Activated CD4-positive, alpha-beta T cell treated with anti-CD3 and anti-CD28 coated beads for 1 hour (primary cell): ENCODE measurements around the gene ZNF318.
"Not testable (repeated sequence)": the region's sequence is repeated elsewhere in the genome, so short reads cannot be mapped to it uniquely, and the experiment has no call there.

ENCODE experiments used
- DNase-seq: peaks from one replicate; pipeline ENCODE4 v3.0.0-alpha.2; 2020

Gene ZNF318

DNA sequence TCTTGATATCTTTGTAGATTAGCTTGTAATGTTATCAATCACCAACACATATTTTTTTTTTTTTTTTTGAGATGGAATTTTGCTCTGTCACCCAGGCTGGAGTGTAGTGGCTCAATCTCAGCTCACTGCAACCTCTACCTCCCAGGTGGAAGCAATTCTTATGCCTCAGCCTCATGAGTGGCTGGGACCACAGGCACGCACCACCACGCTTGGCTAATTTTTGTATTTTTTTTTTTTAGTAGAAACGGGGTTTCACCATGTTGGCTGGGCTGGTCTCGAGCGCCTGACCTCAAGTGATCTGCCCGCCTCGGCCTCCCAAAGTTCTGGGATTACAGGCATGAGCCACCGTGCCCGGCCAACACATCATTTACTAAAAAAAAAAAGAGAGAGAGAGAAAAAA is 11.4 kb upstream of the ZNF318 start:
- DNase-seq = not testable (repeated sequence)

DNA sequence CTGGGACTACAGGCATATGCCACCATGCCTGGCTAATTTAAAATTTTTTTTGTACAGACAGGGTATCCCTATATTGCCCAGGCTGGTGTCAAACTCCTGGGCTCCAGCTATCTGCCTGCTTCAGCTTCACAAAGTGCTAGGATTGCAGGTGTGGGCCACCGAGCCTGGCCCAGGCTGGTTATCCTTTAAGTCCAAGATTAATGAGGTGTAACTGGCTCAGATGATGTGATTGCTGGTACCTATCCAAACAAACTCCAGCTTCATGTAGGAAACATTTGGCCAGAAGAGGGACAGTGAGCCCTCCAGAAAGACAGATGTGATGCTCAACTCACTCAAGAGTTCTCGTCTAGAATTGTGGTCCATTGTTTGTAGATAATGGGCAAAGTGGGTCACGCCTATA is 9.2 kb upstream of the ZNF318 start:
- DNase-seq = no peak

- DNase-seq = no peak
Measured at GRCh38 chr6:43377710-43378229, 8.3 kb upstream of the ZNF318 start.

GRCh38 chr6:43376551-43376981 is 7.1 kb upstream of the ZNF318 start:
- DNase-seq = no peak

DNA sequence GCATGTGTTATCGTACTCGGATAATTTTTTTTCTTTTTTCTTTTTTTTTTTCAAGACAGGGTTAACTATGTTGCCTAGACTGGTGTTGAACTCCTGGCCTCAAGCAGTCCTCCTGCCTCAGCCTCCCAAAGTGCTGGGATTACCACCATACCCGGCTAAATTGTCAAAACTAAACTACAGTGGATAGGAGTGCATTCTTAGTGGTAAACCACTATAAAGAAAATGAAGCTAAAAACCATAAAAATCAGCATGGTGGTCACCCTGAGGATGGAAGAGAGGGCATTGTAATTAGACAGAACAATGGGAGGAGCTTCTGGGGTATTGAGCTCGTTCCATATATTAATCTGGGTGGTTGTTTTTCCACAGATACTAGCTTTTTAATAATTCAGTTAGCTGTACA is 6.2 kb upstream of the ZNF318 start:
- no peak for DNase-seq

GRCh38 chr6:43373252-43373875 is 3.9 kb upstream of the ZNF318 start:
- no peak for DNase-seq

- not testable (repeated sequence) for DNase-seq
Measured at GRCh38 chr6:43370003-43370580, 645 bp upstream of the ZNF318 start.

DNA sequence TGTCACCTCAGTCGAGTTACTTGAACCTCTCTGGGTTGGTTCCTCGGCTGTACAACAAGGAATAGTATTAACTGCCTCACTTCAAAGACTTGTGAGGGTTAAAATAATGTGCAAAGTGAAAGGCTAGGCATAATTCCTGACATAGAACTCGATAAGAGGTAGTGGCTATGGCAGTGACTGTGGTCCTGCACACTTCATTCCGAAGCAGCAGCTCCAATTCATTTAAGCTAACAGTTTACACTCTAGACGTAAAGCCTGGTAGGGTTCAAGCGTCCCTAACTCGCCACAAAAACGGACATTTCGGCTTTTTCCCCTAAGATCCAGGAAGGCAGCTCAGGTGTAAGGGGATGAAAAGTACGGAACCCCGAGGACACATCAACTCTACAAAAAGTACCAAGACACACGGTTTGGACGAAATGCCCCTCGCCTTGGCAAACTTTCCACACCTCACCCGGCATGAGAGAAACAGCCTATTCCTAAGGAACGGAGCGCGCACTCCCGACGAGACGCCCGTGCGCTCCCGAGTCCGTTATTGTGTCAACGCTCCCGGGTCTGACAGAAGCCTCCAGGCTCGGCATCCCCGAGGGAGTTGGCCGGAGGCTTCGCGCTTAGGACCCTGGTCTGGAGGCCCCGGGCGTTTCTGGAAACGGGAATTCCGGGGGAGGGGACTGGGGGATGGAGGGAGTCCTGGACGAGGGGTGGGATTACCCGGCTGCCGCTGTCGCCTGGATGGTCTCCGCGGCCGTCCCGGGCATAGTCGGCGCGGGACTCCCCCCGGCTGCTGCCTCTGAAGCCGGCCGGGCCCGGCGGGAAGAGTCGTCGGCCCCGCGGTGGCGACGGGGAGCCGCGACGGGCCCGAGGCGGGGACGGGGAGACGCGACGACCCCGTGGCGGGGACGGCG is 937 bp downstream of the ZNF318 start:
- DNase-seq = no peak

DNA sequence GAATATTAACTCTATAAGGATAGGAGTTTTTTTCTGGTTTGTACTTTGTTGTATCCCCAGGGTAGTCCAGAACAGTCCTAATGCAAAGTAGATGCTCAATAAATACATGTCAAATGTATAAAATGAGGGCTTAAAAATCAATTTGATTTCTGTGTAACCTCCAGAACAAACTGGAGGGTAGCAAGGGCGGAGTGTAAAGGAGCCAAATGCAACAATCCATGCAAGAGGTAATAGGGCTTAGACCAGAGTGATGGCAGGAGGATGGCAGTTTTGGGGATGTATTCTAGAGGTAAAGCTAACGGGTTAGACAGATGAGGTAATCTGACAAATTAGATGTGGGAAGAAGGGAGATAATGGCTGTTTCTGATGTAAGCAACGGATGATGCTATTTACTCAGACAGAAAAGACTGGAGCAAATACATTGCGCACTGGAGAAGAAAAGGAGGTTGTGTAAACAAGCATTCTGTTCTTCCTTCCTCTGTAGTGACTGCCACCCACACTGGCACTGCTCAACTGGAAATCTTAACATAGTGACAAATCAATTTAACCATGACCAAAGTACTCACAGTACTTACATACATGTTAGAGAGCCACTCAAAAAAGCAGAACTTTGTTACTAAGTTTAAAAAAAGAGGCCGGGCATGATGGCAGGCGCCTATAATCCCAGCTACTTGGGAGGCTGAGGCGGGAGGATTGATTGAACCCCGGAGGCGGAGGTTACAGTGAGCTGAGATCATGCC is 2.0 kb downstream of the ZNF318 start:
- no peak for DNase-seq

- no peak for DNase-seq
Measured at GRCh38 chr6:43361269-43361668, 8.2 kb downstream of the ZNF318 start.

- no peak for DNase-seq
Measured at GRCh38 chr6:43359831-43360230, 9.6 kb downstream of the ZNF318 start.

GRCh38 chr6:43359381-43359780 is 10.1 kb downstream of the ZNF318 start:
- DNase-seq = no peak

DNA sequence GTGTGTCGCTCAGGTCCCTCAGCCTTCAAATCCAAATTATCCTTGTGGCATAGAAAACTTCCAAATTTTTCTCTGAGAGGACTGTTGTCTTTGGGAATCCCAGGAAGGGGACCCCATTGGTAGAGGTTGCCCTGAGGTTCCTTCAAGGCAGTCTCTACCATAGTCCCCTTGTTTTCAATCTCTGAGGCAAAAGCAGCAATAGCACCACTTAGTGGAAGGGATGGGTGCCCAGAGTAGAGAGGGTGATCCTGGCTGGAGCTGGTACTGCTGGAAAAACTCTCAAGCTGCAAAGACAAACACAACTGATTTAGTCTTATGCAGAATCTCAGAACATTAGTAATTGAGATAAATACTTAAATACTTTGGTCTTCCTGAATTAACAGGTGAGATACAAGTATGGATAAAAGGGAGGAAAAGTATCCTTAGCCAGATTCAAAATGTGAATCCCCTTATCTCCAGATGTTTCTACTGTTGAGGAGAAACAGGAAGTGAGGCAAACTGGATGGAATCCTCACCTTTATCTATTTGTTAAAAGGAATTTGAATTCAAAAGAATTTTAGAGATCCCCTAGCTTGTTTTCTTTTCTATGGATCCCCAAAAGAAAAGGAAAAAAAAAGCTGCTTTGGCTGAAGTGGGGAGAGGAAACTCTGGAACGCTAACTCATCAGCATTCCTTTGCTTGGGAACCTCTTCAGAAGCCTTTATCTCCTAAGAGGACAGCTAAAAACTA is 13.4 kb downstream of the ZNF318 start:
- DNase-seq = no peak

- DNase-seq = not testable (repeated sequence)
Measured at GRCh38 chr6:43351951-43352350, 17.5 kb downstream of the ZNF318 start.

DNA sequence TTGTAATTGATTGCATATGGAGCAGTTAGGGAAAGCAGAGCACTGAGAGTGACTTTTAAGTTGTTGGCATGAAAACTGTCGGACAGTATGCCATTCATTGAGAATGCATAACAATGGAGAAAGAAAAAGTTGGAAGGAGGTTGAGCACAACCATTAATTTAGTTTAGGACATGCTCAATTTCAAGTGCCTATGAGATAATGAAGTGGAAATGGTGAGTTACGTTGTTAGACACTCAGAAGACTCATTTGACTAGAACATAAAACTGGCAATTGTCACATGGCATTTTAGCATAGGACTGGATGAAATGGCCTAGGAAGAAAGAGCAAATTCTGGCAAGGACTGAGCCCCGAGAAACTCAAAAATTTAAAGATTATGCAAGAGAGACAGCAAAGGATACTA is 22.0 kb downstream of the ZNF318 start:
- no peak for DNase-seq

GRCh38 chr6:43347021-43347420 is 22.4 kb downstream of the ZNF318 start:
- no peak for DNase-seq

DNA sequence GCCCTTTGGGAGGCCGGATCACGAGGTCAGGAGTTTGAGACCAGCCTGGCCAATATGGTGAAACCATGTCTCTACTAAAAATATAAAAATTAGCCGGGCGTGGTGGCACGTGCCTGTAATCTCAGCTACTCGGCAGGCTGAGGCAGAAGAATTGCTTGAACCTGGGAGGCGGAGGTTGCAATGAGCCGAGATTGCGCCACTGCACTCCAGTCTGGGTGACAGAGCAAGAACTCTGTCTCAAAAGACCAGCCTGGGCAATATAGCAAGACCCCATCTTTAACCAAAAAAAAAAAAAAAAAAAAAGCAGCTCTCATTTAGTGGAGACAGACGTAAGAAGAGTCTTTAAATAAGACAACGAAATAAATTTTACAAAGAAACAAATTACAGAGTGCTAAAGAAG is 23.2 kb downstream of the ZNF318 start:
- DNase-seq = not testable (repeated sequence)

- no peak for DNase-seq
Measured at GRCh38 chr6:43339168-43339567, 30.3 kb downstream of the ZNF318 start.

- DNase-seq = no peak
Measured at GRCh38 chr6:43338243-43338642, 31.2 kb downstream of the ZNF318 start.

DNA sequence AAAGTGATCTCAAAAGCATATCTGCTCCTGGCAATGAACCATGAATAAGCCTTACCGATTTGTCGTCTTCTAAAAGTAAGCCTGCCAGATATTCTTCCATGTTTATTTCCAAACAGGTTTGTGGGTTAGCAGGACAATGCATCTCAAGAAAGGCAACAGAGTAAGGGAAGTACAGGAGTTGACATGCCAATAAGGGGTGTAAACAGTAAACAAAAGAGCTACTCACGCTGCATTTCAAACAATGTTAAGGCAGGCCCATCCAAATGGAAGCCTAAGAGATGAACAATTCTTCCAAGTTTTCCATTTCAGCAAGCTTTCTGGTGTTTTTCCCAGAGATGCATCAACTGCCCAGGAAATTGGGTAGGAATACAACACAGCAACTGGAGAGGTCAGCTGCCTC is 33.1 kb downstream of the ZNF318 start:
- DNase-seq = no peak

- no peak for DNase-seq
Measured at GRCh38 chr6:43335469-43335868, 34.0 kb downstream of the ZNF318 start.

- DNase-seq = no peak
Measured at GRCh38 chr6:43334466-43335095, 34.9 kb downstream of the ZNF318 start.
